C4-2B (cell line): ENCODE results near the gene ATAD3C.

Source experiments
- ZFX ChIP-seq: fragments of 450-650 bp; IDR thresholded peaks from 2 replicates; pipeline ENCODE4 v1.6.1; 2017
- TF ChIP-seq, protein P1 (sequence below): fragments of 450-650 bp; conservative IDR thresholded peaks from 2 replicates; pipeline ENCODE4 v1.5.1; 2017; ENCODE audit warnings: mild to moderate bottlenecking

DNA sequence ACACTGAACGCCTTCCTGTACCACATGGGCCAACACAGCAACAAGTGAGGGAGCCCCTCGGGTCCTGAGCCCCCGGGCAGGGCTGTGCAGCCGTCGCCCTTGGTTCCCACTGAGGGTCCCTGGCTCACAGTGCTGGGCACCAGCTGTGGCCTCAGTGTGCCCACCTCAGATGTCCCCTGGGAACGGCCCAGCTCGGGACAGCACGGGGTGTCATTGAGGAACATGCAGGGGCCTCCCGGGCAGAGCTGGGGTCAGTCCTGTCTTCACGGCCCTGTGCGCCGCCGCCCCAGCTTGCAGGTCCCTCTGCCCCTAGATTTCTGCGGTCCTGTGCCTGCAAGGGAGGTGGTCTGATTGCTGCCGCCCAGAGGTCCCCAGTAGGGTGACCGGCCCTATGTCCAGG is 39.7 kb downstream of the ATAD3C start:
- TF ChIP-seq, protein P1, sequence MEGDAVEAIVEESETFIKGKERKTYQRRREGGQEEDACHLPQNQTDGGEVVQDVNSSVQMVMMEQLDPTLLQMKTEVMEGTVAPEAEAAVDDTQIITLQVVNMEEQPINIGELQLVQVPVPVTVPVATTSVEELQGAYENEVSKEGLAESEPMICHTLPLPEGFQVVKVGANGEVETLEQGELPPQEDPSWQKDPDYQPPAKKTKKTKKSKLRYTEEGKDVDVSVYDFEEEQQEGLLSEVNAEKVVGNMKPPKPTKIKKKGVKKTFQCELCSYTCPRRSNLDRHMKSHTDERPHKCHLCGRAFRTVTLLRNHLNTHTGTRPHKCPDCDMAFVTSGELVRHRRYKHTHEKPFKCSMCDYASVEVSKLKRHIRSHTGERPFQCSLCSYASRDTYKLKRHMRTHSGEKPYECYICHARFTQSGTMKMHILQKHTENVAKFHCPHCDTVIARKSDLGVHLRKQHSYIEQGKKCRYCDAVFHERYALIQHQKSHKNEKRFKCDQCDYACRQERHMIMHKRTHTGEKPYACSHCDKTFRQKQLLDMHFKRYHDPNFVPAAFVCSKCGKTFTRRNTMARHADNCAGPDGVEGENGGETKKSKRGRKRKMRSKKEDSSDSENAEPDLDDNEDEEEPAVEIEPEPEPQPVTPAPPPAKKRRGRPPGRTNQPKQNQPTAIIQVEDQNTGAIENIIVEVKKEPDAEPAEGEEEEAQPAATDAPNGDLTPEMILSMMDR = no peak
- TF ChIP-seq ZFX = no peak
